ENCODE data around the gene CNBD2.
"Not testable (repeated sequence)": the region's sequence is repeated elsewhere in the genome, so short reads cannot be mapped to it uniquely, and the experiment has no call there.

CNBD2 gene

DNA sequence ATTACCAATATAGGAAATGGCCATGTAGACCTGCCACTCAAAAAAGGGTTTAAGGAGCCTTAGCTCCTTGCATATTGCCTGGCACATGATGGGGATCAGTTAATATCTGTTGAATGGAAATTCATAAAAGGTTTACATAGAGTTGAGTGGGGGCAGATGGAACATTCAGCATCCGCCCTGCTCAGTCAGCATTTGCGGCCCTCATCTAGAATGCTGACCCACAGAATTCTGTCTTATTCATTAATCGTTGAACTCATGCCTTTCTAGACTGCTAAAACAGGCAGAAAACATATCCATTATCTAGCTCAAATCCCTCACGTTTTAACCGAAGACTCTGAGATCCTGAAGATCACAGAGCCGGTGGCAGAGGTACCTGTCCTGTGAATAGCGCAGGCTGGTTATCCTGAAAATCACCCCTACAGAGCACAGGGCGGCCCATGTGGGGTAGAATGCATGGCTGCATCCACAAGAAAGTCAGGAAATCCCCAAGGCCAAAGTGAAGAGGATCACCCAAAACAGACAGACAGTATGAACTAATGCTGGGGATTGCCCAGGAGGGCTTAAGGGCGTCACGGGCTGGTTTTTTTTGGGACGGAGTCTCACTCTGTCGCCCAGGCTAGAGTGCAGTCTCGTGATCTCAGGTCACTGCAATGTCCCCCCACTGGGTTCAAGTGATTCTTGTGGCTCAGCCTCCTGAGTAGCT, 59.9 kb downstream of the CNBD2 start:
- DNase-seq, result no peak

- DNase-seq, result no peak
Measured at GRCh38 chr20:36030149-36030548, 61.8 kb downstream of the CNBD2 start.

DNA sequence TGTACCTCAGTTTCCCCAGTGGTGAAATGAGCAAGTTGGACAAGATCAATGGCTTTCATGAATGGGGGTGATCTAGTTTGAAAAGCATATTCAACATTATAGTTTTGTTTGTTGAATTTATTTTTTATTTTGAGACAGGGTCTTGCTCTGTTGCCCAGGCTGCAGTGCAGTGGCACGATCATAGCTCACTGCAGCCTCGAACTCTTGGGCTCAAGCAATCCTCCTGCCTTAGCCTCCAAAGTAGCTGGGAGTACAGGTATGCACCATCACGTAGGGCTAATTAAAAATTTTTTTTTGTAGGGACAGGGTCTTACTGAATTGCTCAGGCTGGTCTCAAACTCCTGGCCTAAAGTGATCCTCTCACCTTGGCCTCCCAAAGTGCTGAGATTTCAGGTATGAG, 63.4 kb downstream of the CNBD2 start:
- DNase-seq, result no peak

DNA sequence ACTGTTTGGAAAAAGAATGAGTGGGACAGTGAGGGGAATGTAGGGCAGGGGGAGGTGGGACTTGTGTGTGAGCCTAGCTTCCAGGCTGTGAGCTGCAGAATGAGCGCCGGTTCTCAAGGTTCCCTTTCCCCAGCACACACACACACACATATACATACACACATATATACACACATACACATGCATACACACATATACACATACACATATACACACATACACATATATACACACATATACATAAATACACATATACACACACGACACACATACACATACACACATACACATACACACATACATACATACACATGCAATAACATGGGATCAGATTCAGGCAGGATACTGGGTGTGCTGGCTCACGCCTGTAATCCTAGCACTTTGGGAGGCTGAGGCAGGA, 66.5 kb downstream of the CNBD2 start:
- no peak for DNase-seq

GRCh38 chr20:36035745-36036144, 67.4 kb downstream of the CNBD2 start:
- no peak for DNase-seq

GRCh38 chr20:36036688-36037087, 68.3 kb downstream of the CNBD2 start:
- no peak for DNase-seq

DNA sequence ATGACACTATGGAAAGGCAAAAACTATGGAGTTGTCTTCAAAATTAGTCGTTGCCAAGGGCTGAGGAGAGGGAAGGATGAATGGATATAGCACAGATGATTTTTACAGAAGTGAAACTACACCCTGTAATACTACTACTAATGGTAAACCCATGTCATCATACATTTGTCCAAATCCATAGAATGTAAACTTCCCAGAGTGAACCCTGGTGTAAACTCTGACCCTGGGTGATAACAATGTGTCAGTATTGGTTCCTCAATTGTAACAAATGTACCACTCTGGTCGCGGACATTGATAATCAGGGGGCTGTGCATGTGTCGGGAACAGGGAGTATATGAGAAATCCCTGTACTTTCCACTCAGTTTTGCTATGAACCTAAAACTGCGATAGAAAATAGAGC, 72.2 kb downstream of the CNBD2 start:
- no peak for DNase-seq

- no peak for DNase-seq
Measured at GRCh38 chr20:36043441-36043840, 75.1 kb downstream of the CNBD2 start.

DNA sequence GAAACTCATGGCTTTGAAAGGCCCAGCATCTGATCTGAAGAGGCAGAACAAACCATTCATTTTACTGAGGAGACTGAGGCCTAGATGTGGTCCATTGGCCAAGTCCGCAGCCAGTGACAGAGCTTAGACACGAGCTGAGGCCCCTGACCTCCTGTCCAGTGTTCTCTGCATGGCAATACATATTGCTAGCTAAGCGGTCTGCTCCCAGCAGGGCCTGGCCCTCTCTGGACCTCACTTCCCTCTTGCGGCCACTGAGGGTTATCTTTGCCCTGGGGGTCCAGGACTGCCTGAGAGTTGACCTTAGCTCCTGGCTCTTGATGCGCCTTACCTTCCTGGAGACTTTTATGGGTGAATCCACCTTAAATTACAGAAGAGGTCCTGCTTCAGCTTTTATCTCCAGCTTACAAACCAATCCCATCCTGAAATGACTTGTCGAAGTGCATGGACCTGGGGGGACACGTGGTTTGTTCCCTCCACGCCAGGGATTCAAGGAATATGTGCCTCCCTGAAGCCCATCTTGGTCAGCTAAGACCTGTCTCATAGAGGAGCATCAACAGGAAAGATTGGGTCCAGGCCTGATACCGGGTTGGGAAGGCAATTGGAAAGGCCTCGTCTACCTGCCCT, 75.6 kb downstream of the CNBD2 start:
- DNase-seq, result no peak

GRCh38 chr20:36045373-36045714, 77.0 kb downstream of the CNBD2 start:
- DNase-seq, result no peak

DNA sequence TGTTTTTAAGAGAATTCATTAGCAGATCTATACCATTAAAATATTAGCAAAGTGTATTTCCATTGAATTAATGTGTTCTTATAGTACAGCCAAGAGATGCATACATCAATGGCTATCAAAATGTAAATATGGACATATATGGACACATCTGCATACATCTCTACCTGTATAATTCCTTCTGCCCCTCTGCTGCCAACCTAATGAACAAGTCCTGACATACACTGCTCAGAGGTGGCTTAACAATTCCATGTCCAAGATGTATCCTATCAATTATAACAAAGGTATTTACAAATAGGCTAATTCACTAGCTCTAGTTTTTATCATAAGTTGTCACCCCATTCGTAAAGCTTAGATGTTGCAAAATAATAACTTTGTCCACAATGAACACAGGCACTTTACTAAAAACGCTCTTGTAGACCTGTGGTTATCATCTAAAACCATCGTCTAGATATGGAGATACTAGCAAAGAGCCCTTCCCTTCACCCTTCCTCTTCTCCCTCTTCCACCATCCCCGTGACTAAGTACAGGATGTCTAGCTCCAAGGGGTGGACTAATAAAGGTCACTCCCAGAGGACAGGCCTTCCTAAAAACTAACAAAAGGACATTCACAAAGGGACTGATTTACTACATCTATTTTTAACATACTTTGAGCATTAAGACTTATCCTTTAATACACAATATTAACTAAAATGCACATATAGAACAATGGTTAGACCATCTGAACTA, 77.8 kb downstream of the CNBD2 start:
- not testable (repeated sequence) for DNase-seq

DNA sequence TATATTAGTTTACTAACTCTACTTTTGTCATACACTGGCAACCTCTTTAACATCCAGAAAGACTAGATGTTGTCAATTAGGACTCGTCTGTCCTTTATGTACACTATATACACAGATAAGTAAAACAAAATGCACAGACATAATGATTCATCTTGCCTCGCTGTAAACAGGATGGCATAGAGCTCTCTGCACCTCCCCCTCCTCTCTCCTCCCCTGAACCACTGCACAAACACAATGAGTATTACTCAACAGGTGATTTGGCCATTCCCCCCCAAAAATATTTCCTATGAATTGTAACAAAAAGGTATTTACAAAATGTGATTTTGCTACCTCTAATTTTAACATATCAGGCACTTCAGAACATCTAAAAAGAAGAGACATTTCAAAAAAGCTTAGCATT, 81.0 kb downstream of the CNBD2 start:
- not testable (repeated sequence) for DNase-seq

DNA sequence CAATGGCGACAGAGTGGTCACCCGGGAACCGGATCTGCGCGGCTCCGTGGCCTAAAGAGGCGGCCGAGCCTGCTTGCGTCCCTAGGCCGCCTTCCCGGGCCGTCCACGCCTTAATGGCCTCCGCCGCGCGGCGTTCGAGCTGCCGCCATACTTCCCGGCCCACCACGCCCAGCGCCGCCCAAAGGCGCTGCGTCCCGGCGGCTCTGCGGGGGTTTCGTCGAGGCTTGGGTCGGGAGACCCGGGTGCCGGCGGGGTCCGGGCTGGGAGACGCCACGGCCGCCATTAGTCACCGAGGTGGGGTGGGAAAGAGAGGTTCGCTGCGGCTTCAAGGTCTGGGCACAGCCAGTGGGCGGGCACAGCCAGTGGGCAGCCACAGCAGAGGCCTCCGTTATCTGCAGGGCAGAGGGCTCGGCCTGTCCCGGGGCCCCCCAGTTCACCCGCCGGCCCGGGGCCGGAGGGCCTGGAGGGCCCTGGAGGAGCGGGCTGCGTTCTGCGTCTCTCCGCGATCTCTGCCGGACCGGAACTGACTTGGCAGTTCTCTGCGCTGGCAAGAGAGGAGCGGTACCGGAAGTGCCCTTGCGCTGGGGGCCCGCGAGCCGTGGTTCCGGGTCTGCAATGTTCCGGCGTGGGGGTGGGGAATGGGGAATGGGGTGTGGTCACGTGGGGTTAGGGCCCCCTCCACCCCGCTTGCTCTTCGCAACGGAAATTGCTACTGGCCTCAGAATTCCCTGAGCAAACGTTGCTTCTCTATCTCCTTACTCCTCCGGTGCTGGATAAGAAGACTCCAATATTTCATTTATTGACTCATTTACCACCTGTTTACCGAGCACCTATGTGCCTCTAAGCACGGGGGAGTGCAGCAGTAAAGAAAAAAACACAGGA, 82.3 kb downstream of the CNBD2 start:
- DNase-seq, result peak; percentile 67

DNA sequence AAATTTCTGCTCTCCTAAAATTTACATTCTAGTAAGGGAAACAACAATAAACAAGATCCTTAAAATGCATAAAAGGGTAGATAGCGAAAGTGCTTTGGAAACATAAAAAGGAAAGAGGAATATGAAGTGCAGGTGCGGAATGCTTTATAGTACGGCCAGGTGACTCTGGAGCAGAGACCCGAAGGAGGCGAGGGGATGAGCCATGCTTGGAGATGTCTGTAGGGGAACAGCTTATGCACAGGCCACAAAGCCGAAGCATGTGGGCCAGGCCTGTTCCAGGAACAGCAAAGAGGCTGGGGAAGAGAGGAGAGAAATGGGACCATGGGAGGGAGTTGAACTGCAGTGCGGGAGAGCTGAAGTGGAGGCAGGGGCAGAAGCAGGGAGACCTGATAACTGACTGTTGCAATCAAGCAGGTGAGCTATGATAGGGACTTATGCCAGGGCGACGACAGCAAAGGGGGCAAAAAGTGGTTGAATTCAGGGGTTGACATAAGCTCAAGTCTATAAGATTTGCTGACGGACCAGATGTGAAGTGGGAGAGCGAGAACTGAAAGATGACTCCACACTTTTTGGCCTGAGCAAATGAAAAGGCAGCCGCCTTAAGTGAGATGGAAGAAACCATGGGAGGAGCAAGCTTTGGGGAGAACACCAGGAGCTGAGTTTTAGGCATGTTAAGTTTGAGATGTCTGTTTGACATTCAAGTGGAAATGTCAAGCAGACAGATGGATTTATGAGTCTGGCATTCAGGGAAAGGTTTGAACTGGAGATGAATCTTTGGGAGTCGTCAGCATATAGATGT, 83.1 kb downstream of the CNBD2 start:
- no peak for DNase-seq

DNA sequence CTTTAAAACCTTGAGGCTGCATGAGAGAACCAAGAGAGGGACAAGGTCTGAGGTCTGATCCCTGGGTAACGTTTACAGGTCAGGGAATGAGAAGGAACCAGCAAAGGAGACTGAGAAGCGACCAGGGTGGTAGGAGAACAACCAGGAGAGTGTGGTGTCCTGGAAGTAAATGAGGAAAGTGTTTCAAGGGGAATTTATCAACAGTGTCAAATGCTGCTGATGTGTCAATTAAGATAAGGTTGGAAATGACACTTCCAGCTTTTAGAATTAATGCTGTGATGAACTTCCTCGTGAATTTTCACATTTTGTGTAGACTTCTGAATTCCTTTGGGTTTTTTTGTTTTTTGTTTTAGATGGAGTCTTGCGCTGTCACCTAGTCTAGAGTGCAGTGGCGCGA, 83.7 kb downstream of the CNBD2 start:
- DNase-seq, result no peak

DNA sequence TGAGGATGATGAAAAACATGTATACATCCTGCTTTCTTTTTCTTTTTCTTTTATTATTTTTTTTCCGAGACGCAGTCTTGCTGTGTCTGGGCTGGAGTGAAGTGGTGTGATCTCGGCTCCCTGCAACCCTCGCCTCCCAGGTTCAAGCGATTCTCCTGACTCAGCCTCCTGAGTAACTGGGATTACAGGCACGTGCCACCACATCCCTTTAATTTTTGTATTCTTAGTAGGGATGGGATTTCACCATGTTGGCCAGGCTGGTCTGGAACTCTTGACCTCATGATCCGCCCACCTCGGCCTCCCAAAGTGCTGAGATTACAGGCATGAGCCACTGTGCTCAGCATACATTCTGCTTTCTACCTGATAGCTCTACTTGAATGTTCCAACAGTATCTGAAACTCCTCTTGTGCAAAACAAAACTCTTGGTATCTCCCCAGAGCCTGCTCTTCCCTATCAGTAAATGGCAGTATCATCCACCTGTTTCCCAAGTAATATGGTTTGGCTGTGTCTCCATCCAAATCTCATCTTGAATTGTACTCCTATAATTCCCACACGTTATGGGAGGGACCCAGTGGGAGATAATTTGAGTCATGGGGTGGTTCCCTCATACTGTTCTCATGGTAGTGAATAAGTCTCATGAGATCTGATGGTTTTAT, 85.6 kb downstream of the CNBD2 start:
- DNase-seq, result not testable (repeated sequence)

- DNase-seq, result no peak
Measured at GRCh38 chr20:36055145-36055544, 86.8 kb downstream of the CNBD2 start.

DNA sequence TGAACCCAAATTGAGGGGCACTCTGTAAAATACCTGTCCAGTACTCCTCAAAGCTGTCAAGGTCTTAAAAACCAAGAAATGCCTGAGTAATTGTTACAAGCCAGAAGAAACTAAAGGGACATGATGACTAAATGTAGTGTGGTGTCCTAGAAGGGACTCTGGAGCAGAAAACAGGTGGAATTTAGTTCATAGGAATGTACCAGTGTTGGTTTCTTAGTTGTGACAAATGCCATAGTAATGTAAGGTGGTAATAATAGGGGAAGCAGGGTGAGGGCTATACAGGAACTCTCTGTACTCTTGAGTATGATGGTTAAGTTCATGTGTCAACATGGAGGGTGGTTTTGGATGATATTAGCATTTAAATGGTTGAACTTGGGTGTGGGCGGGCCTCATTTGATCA, 92.3 kb downstream of the CNBD2 start:
- DNase-seq, result no peak

DNA sequence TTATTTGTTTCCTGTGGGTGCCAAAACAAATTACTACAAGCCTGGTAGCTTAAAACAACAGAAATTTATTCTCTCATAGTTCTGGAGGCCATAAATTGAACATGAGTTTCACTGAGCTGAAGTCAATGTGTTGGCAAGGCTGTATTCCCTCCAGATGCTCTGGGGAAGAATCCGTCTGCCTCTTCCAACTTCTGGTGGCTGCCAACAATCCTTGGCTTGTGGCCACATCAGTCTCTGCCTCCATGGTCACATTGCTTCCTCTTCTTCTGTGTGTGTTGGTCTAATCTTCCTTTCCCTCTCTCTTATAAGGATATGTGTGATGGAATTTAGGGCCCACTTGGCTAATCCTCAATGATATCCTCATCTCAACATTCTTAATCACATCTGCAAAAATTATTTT, 93.4 kb downstream of the CNBD2 start:
- no peak for DNase-seq

DNA sequence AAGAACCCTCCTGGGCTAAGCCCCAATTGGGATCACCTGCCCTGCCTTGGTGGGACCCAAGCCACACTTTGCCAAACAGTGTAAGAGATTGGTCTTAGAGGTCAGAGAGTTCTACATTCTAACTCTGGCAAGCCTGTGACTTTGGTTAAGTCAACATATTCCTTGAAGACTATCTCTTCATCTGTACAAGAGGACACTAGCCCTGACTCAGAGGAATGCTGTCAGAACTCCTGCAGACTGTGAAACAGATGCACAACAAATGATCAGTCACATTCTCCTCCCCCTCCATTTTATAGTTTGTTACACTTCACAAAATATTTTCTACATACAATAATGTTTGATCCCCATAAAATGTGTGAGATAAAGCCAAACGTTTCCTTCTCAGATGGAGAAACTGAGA, 94.4 kb downstream of the CNBD2 start:
- DNase-seq, result no peak

GRCh38 chr20:36063916-36064657, 95.7 kb downstream of the CNBD2 start:
- no peak for DNase-seq
